GM21786 (cell line): ENCODE measurements around the gene RAD54L2.
"Not testable (repeated sequence)": the region's sequence is repeated elsewhere in the genome, so short reads cannot be mapped to it uniquely, and the experiment has no call there.

Source experiments
- ATAC-seq: cut with Tn5 transposase; IDR thresholded peaks from one replicate; pipeline ENCODE4 v1.9.1; 2021; ENCODE audit not compliant: unreplicated experiment

Gene RAD54L2

GRCh38 chr3:51538459-51539290 is at the start of gene RAD54L2:
Gene RAD54L2 (plus strand): TSS chr3:51538719. CDS start chr3:51590421, 51,702 bp downstream.
- ATAC-seq: peak; percentile 66

GRCh38 chr3:51498876-51499738 is 39.4 kb upstream of the RAD54L2 start:
- ATAC-seq: peak; percentile 49

- no peak for ATAC-seq
Measured at GRCh38 chr3:51500632-51501131, 37.8 kb upstream of the RAD54L2 start.

- peak; percentile 25 for ATAC-seq
Measured at GRCh38 chr3:51501833-51502561, 36.5 kb upstream of the RAD54L2 start.

GRCh38 chr3:51502562-51502910 is 36.0 kb upstream of the RAD54L2 start:
- ATAC-seq: no peak

GRCh38 chr3:51503007-51503406 is 35.5 kb upstream of the RAD54L2 start:
- ATAC-seq: no peak

- ATAC-seq: no peak
Measured at GRCh38 chr3:51508255-51508654, 30.3 kb upstream of the RAD54L2 start.

- no peak for ATAC-seq
Measured at GRCh38 chr3:51510996-51511395, 27.5 kb upstream of the RAD54L2 start.

- no peak for ATAC-seq
Measured at GRCh38 chr3:51514210-51514609, 24.3 kb upstream of the RAD54L2 start.

GRCh38 chr3:51519848-51520247 is 18.7 kb upstream of the RAD54L2 start:
- ATAC-seq: no peak

- ATAC-seq: peak; percentile 89
Measured at GRCh38 chr3:51520906-51521730, 17.4 kb upstream of the RAD54L2 start.

- ATAC-seq: no peak
Measured at GRCh38 chr3:51522273-51522962, 16.1 kb upstream of the RAD54L2 start.

- ATAC-seq: not testable (repeated sequence)
Measured at GRCh38 chr3:51524874-51525273, 13.6 kb upstream of the RAD54L2 start.

GRCh38 chr3:51530485-51530884 is 8.0 kb upstream of the RAD54L2 start:
- no peak for ATAC-seq

GRCh38 chr3:51535146-51536019 is 3.1 kb upstream of the RAD54L2 start:
- no peak for ATAC-seq

- ATAC-seq: not testable (repeated sequence)
Measured at GRCh38 chr3:51537631-51538030, 888 bp upstream of the RAD54L2 start.

- ATAC-seq: no peak
Measured at GRCh38 chr3:51538115-51538458, 432 bp upstream of the RAD54L2 start.

- ATAC-seq: no peak
Measured at GRCh38 chr3:51539291-51539941, 897 bp downstream of the RAD54L2 start.
